Mesenteric fat pad (tissue), 1 donor: ENCODE results near the gene SLC38A10. TPM values are rescaled to one million over a fixed set of nuclear protein-coding genes. Genes with fewer than 3 reads are reported as not detected.

Experiments used
- DNase-seq: peaks from one replicate; pipeline ENCODE4 v3.0.0-alpha.2; 2020; ENCODE audit warnings: low spot score
- total RNA-seq: library from RNA; stranded (reverse); fragmentation: NEBNext Ultra II Directional; extraction: Animal tissue kit (Norgen Biotek cat#: 25700); gene quantifications from one replicate; pipeline ENCODE4 v1.2.1, GENCODE V29; 2021
- donor health status: DM: yes; HTN: yes; CAD: no.

The SLC38A10 gene
- total RNA-seq, 1 donor from 2014 or later = 88.0 TPM

- DNase-seq = no peak
These were observed 36.0 kb downstream of the SLC38A10 start for GRCh38 chr17:81259058-81259605.

GRCh38 chr17:81258292-81258691, 36.8 kb downstream of the SLC38A10 start:
- DNase-seq = no peak

- no peak for DNase-seq
These were observed 37.6 kb downstream of the SLC38A10 start for GRCh38 chr17:81257533-81257932.

- DNase-seq = no peak
These were observed 38.5 kb downstream of the SLC38A10 start for GRCh38 chr17:81256616-81257015.

- no peak for DNase-seq
These were observed 40.0 kb downstream of the SLC38A10 start for GRCh38 chr17:81254955-81255717.

GRCh38 chr17:81253358-81254131, 41.6 kb downstream of the SLC38A10 start:
- DNase-seq = no peak

- no peak for DNase-seq
These were observed 42.1 kb downstream of the SLC38A10 start for GRCh38 chr17:81252987-81253329.

GRCh38 chr17:81252326-81252986, 42.7 kb downstream of the SLC38A10 start:
- DNase-seq = no peak

GRCh38 chr17:81251709-81252301, 43.3 kb downstream of the SLC38A10 start:
- no peak for DNase-seq

GRCh38 chr17:81251094-81251708, 43.9 kb downstream of the SLC38A10 start:
- no peak for DNase-seq

- DNase-seq = no peak
These were observed 44.6 kb downstream of the SLC38A10 start for GRCh38 chr17:81250286-81251093.

GRCh38 chr17:81249223-81250040, 45.7 kb downstream of the SLC38A10 start:
- DNase-seq = no peak

GRCh38 chr17:81248649-81249048, 46.5 kb downstream of the SLC38A10 start:
- DNase-seq = no peak

GRCh38 chr17:81247339-81247990, 47.6 kb downstream of the SLC38A10 start:
- no peak for DNase-seq

- no peak for DNase-seq
These were observed 48.3 kb downstream of the SLC38A10 start for GRCh38 chr17:81246679-81247338.

GRCh38 chr17:81246343-81246670, 48.8 kb downstream of the SLC38A10 start:
- DNase-seq = no peak

- no peak for DNase-seq
These were observed 49.3 kb downstream of the SLC38A10 start for GRCh38 chr17:81245665-81246342.
